Activated CD4-positive, CD25-positive, alpha-beta regulatory T cell treated with anti-CD3 and anti-CD28 coated beads, Interleukin-2, amount 50 U/mL, for 24 hours (primary cell): ENCODE measurements around the gene GOLGA8Q.
"Not testable (repeated sequence)": the region's sequence is repeated elsewhere in the genome, so short reads cannot be mapped to it uniquely, and the experiment has no call there.

ENCODE experiments used
- ATAC-seq, 2 donors: fragments of 150-1000 bp; cut with Tn5 transposase; one replicate each; pipeline ENCODE4 v1.10.0; 2021; ENCODE audit warnings: mild to moderate bottlenecking in 1 of 2, moderate library complexity in 1 of 2

GOLGA8Q gene, protein sequence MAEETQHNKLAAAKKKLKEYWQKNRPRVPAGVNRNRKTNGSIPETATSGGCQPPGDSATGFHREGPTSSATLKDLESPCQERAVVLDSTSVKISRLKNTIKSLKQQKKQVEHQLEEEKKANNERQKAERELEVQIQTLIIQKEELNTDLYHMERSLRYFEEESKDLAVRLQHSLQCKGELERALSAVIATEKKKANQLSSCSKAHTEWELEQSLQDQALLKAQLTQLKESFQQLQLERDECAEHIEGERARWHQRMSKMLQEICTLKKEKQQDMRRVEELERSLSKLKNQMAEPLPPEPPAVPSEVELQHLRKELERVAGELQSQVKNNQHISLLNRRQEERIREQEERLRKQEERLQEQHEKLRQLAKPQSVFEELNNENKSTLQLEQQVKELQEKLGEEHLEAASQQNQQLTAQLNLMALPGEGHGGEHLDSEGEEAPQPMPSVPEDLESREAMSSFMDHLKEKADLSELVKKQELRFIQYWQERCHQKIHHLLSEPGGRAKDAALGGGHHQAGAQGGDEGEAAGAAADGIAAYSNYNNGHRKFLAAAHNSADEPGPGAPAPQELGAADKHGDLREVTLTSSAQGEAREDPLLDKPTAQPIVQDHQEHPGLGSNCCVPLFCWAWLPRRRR

DNA sequence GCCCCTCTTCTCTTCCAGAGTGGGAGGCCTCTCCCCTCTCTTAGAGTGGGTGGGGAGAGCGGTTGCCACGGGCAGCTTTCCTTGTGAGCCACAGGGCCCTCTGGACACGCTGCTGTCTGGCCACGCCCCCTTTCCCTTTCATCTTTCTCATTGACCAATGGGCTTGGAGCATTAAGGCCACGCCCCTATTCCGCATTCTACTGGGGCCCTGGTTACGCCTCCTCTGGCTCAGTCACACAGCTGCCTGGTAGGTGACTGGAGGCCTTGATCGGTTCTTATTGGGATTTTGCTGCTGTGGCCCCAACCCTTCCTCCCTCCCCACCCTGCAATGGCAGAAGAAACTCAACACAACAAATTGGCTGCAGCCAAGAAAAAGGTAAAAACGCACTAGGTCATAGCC lies at the start of gene GOLGA8Q:
TSS of gene GOLGA8Q (plus strand) at position 301 of the 400 bp plus-strand sequence. CDS start at position 329, 28 bp downstream.
- ATAC-seq = not testable (repeated sequence)

DNA sequence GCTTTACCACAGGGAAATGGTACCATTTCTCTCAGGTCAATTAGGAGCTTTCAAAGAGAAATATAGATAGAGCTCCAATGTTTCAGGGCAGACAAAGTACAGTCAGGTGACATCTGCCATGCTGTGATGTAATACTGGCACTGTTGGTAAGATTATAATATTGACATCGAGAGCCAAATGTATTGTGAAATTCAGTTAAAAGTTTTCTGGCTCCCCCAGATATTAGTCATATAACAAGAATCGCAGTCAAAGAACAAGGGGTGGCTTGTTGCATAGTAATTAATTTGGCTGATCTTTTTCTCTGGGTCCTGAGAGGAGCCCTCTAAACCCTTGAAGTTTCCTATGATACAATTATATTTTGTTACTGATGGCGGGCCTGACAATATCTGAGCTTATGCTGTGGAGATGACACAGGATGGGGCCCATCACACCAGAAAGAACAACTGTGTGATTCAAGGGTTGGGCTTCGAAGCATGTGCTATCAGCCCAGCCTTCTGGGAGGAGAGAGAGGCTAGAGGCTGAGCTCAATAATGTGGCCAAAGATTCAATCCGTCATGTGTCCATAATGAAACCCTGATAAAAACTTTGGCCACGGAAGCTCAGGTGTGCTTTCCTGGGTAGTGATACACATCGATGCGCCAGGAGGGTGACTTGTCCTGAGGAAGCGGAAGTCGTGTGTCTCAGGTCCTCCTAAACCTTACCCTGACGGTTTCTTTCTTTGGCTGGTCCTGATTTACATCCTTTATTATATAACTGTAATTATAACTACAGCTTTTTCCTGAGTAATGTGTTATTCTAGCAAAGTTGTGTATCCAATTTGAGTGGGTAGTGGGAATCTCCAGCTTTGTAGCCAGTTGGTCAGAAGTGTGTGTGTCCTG lies 48.7 kb upstream of the GOLGA8Q start:
- not testable (repeated sequence) for ATAC-seq

DNA sequence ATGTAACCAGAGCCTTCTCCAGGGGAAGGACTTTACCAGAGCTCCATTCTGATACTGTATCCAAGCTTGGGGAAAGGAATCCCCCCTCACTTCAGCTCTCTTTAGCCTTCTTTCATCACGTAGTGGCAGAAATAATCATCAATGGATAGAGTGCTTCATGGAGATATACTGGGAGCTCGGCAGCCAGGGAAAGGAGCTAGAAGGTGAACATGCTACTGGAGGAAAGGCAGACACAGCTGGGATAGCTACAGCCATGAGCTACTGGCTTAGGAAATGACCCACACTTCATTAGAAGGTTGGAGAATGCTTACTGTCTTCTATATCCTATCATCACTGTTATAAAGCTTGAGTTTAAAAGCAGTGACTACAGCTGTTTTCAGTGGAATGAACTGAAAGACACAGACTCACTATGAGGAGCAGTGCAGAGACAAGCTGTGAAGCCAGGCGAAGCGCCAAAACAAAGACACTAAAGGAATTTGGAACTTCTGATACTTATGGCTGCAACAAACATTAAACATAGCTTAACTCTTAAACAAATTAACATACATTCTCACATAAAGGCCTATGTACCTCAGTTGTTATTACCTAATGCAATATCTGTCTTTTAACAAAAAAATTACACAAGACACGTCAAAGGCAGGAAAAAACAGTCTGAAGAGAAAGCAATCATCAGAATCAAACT lies 47.5 kb upstream of the GOLGA8Q start:
- ATAC-seq = not testable (repeated sequence)

DNA sequence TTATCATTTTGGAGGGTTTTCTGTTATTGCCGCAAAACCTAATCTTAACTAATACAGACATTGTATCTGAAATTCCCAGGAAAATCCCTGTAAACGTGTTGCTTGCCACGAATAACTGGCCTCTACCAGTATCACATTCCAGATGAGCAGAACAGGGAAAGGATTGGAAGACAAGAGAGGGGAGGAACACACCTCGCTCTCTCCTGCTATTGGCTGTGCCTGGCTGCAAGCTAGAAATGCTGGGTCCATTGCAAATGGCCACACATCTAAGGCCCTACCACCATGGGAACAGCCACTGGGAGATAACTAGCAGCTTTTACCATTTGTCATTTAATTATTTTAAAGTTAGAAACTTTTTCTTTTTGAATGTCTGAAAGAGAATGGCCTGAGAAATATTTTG lies 37.3 kb upstream of the GOLGA8Q start:
- ATAC-seq = not testable (repeated sequence)

DNA sequence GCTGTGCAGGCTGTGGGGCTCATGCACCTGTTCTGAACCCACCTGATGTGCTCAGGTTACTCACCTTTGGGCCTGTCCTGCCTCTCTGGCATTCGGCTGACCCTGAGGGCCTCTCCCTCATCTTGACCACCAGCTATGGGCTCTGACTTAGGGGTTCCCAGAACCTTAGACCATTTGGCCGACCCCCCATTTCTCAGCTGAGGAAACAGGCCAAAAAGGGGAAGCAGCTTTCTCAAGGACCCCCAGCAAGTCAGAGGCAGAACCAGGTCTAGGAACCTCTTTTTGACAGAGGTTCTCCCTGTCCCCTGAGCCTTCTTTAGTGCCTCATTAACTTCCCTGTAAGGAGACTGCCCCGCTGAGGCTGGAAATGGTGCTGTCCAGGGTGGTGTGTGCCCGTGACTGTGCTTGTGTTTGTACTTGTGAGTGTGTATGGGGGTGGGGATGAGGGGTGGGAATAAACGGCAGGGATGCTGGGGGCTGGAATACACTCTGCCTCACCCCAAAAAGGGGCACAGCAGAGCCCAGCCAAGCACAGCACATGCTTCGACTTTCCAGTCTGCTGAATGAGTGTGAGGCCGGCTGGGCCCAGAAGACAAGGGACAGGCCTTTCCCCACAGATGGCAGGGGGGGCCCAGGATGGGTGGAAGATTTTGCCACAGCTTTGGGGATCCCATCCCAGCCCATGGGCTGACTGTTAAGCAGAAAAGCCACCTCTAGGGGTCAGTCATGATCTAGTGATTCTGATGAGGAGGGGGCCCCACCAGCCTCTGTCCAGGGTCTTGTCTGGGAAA lies 28.2 kb upstream of the GOLGA8Q start:
- not testable (repeated sequence) for ATAC-seq

DNA sequence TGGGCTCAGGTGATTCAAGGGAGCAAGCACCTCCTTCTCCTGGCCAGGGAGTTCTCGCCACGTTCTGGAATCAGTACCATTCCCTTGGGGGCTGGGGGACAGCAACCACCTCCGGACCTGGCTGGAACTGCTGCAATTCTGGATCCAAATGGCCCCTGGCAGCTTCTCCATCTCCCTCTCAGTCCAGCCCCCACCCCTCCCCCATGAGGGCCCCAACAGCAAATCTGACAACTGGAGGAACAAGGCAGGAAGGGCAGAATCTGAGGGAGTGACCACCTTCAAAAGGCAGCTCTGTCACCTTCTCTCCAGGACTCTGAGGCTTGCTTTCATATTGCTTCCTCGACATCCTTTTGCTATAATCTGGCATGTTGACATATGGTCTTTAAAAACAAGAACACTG lies 25.9 kb upstream of the GOLGA8Q start:
- not testable (repeated sequence) for ATAC-seq

DNA sequence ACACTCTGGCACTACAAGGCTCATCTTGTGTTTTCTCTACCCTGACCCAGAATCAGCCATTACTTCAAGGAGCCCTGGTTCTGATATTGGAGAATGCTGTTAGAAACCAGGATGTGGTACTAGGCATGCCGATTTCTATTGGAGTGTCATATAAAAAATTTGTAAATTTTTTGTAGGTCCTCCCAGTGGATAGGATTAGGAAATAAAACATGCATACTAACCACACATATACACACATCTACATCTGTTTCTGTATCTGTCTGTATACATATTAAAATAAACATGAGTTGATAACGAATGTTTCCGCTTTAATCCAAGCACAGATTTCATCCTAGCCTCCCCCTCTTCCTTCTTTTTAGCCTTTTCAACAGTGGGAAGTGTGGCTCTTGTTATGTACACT lies 22.8 kb upstream of the GOLGA8Q start:
- not testable (repeated sequence) for ATAC-seq

DNA sequence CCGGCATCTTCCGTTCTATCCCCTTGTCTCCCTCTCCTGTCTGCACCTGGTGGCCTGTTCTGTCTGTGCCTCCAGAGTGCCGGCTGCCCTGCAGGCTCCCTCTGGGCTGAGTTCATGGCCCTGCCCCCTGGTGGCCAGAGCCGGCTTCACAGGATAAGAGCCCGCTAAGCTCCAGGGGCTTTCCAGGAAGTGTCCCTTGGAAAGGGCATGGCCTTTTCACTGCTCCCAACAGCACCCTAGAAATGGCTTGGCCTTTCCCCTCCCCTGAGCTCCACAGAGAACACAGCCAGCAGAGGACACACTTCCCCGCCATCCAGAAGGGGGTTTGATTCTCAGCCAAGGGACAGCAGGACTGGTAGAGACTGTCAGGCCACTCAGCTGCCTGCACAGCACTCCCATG lies 15.1 kb downstream of the GOLGA8Q start:
- ATAC-seq = peak; percentile 61 to 69

DNA sequence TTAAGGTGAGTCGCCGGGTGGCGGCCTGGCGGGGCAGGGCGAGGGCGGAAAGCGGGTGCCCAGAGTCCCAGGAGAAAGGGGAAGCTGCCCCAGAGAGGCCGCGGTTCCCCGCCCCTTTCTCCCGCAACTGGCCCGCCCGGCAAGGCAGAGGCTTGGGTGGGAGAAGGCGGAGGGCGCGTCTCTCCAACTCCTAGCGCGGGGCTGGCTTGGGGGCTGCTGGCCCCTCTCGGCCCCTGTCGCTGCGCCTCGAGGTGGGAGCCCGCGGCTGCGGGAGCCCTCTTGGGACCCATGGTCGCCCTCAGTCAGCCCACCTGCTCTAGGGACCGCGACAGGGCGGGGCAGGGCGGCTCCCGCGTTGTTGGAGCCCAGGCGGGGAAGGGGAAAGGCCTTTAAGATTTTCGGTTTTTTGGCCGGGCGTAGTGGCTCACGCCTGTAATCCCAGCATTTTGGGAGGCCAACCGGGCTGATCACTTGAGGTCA lies 21.2 kb downstream of the GOLGA8Q start:
- ATAC-seq = peak in 1 of 2 donors; percentile 32

DNA sequence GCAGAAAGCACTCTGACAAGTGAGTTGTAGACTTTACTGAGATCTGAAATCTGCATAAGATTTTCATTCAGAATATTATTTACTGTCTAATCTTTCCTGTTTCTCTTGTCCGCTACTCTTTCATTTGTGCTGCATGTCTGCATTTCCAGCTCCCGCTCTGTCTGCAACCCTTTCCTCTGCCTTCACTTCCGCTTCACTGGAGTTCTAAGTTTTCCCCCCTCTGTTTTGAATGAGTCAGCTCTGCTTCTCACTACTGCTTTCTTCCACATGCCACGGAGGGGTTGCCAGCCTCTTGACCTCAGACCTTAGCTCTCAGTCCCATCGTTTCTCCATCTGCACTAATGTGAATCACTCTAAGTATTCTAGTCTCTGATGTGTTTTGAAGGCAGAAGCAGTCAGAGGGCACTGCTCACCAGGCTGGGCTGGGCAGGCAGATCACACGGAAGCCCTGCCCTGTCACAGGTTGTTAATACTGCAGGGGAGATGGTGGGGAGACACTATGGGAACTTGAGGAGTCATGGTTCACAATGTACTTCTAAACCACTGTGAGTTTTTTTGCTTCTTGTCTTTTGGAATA lies 27.6 kb downstream of the GOLGA8Q start:
- peak in 1 of 2 donors; percentile 27 for ATAC-seq

DNA sequence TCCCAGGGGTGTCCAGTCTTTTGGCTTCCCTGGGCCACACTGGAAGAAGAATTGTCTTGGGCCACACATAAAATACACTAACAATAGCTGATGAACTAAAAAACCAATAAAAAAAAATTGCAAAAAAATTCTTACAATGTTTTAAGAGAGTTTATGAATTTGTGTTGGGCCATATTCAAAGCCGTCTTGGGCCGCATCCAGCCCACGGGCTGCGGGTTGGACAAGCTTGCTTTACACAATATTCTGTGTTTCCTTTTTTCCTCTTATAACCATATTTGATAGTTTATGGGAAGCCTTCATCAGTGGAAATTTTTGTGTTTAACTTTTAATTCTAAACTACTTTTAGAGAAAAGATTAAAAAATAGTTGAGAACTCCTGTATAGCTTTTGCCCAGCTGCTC lies 28.9 kb downstream of the GOLGA8Q start:
- not testable (repeated sequence) for ATAC-seq

DNA sequence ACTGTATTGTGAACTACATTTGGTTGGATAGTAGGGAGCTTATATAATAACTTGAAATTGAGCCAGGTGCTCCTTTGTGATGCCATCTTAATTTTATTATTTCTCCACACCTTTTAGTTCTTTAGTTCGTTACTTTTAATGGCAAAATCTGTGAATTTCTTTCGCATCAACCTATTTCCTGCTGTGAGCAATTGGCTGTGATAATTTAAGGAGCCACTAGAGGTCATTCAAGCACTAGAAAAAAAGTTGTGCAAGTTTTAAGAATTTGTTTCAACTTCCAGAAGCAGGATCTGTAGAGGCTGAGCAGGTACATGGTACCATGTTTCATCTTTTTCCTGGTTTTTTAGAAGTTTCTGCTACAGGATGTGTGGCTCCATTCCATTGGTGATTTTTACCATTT lies 47.1 kb downstream of the GOLGA8Q start:
- not testable (repeated sequence) for ATAC-seq

DNA sequence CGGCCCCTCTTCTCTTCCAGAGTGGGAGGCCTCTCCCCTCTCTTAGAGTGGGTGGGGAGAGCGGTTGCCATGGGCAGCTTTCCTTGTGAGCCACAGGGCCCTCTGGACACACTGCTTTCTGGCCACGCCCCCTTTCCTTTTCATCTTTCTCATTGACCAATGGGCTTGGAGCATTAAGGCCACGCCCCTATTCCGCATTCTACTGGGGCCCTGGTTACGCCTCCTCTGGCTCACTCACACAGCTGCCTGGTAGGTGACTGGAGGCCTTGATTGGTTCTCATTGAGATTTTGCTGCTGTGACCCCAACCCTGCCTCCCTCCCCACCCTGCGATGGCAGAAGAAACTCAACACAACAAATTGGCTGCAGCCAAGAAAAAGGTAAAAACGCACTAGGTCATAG lies 51.9 kb downstream of the GOLGA8Q start, which contains the start of gene GOLGA8H:
TSS of gene GOLGA8H (plus strand) at position 233 of the 400 bp plus-strand sequence. CDS start at position 331, 98 bp downstream.
- not testable (repeated sequence) for ATAC-seq
